Measurements from ENCODE around the gene RPL19.

GRCh38 chr17:39218906-39219305 is 18.8 kb downstream of the RPL19 start:
- TF ChIP-seq POLR2A (IDR thresholded peaks at IDR 0.05) (no peak), CTCF (IDR thresholded peaks at IDR 0.05) (no peak)

Data from body of pancreas (tissue), 4 donors.